NCI-H1436 (cell line): ENCODE data around the gene CDKAL1.

ENCODE experiments used
- DNase-seq: peaks from one replicate; lab custom pipeline; 2025; lab: John Stamatoyannopoulos, UW

CDKAL1 gene

DNA sequence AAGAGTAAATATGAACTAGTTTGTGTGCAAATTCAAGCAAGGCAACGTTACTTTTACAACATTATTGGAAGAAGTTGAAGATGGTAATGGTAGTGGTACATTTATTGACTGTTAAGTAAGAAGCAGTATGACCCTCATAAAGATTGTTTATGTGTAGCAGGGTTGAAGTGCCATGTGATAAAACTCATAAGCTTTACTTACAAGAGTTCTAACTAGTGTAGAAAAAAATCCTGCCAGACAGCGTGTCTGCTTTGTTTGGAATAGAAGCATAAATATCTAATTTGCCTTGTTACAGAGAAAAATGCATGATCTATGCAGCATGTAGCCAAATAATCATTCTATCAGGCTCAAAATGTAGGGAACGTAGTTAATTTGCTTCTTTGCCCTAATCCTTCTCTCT, 608.5 kb downstream of the CDKAL1 start:
- DNase-seq, result no peak

GRCh38 chr6:21143645-21144044, 609.4 kb downstream of the CDKAL1 start:
- DNase-seq, result no peak

DNA sequence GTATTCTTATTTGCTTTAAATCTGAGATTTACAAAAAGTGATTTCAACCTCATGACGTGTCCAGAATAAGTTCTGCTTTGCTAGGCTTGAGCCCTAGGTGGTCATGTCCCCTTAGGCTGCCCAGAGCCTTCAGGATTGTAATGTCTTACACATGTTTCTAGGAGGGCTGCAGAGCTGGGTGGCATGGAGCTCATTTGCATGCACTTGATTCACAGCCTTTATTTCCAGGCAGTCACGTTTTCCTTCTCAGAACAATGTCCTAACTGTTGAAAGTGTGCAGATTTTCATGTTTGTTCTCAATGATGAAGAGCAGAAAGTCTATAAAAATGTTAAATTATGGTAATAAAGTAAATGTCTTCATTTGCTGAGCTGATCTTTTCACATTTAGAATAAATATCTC, 610.7 kb downstream of the CDKAL1 start:
- no peak for DNase-seq

GRCh38 chr6:21147995-21148394, 613.7 kb downstream of the CDKAL1 start:
- no peak for DNase-seq

DNA sequence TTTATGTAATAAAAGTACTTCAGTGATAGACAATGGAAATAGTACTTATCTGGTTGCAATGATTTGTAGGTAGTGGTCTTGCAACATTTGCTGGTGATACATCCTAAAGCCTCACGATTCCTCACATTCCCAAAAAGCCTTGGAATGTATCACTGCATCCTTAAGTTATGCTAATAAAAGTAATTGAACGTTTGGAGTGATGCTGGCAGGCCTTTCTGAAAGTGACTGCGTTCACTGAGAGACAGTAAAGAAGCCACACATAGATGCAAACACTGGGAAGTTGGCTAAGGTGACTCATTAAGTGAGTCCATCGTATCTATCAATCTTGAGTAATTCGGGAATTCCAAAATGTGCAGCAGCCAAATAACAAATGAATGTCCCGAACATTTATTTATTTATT, 615.2 kb downstream of the CDKAL1 start:
- no peak for DNase-seq

DNA sequence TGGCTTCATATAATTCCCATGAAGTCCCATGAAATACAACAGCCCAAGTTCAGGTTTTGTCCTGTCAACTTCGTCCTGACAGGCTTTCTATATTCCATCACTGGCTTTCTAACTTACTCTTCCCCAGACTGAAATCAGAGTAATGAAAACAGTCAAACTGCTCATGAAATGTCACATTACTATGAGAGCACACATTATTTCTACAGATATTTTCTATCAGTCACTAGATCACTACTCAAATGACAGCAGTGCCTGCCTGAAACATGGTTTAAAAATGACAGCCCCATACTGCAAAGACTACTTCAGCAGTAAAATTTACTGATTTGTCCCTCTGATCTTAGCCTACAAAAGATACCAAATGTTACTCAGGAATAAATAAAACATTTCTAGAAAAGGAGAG, 616.4 kb downstream of the CDKAL1 start:
- DNase-seq, result no peak

GRCh38 chr6:21151119-21151518, 616.9 kb downstream of the CDKAL1 start:
- no peak for DNase-seq

DNA sequence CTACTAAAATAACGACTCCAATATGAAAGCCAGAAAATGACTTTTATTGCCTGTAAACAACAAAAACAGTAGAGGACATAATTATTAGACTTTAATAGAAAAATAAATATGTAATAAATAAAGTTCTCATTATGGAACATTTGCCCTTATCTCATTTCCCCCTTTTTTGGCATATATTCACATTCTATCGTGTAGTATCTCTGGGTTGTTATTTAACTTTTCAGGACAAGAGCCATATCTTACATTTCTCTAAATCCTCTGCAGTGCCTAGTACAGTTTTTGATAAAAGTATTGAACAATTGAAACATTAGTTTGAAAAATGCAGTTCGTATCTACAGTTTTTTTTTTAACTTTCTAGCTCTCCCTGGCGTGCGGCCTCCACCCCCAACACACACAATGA, 617.3 kb downstream of the CDKAL1 start:
- no peak for DNase-seq

- DNase-seq, result no peak
Measured at GRCh38 chr6:21157186-21157929, 623.1 kb downstream of the CDKAL1 start.

GRCh38 chr6:21158149-21158548, 623.9 kb downstream of the CDKAL1 start:
- DNase-seq, result no peak

DNA sequence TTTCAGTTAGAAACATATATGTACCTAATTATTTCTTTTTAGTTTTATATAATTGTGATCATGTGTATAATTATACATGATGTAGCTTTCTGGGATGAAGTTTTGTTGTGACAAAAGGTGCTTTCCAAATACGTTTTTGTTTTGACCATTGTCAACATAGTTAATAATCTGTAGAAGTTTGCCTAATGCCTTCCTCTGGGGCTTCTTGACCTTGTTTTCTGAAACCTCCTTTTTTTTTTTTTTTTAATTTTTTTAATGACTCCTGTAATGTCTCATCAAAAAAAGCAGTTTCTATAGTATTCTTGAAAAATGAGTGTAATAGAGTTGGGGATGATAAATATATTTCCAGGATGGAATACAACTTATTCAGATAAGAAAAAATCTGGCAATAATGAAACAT, 624.6 kb downstream of the CDKAL1 start:
- DNase-seq, result no peak

- no peak for DNase-seq
Measured at GRCh38 chr6:21159465-21159864, 625.2 kb downstream of the CDKAL1 start.

GRCh38 chr6:21161707-21162106, 627.5 kb downstream of the CDKAL1 start:
- DNase-seq, result no peak

- no peak for DNase-seq
Measured at GRCh38 chr6:21163110-21163837, 629.0 kb downstream of the CDKAL1 start.

DNA sequence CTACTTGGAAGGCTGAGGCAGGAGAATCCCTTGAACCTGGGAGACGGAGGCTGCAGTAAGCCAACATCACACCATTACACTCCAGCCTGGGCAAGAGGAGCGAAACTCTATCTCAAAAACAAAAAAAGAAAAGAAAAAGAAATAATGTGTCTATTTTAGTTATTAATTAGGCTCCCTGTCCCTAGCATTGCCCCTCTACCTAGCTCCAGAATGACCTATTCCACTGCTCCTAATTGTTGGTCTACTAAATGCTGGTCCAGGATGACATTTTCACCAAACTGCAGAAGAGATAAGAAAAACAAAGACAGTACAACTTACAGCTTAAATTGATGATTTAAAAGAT, 629.6 kb downstream of the CDKAL1 start:
- no peak for DNase-seq

DNA sequence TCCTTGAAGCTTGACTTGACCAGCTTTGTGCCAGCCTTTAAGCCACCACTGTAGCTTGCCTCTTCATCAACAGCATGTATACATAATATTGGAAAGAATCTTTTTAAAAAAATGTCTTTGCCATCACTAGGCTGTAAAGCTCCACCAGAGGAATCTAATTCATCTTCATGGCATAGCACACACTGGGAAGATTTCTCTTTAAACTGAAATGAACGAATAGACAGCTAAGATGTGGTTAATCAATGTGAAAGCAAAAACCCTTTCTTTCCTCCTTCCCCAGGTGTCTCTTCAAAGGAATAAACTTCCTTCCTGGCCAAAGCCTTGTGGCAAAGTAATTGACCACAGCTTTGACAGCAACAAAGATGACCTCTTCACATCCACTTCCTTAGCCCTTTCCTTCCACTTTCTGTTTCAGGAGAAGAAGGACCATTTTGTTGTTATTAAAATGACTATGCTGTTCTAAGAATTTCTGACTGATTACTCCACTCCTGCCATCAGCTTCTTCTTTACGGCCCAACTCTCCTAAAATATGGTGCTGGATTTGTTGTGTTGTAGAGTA, 630.6 kb downstream of the CDKAL1 start:
- no peak for DNase-seq

DNA sequence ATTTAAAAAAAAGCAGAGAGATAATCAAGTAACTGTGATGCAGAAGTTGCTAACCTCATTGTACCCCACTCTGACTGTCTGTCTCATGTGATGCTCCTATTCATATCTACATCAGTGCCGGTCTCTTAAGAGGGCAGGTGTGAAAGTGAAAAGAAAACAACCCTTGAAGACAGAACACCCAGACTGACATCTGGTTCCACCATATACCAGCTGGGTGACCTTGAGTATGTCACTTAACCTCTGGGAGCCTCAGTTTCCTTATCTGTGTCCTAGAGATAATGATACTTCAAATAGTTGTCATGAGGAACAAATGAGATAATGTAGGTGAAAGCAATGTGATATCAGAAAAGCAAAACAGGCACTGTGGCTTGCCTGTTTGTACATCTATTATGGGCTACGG, 632.5 kb downstream of the CDKAL1 start:
- no peak for DNase-seq

- no peak for DNase-seq
Measured at GRCh38 chr6:21167790-21168189, 633.5 kb downstream of the CDKAL1 start.

- no peak for DNase-seq
Measured at GRCh38 chr6:21171801-21172200, 637.5 kb downstream of the CDKAL1 start.

- no peak for DNase-seq
Measured at GRCh38 chr6:21173031-21173430, 638.8 kb downstream of the CDKAL1 start.

- no peak for DNase-seq
Measured at GRCh38 chr6:21173678-21174077, 639.4 kb downstream of the CDKAL1 start.

GRCh38 chr6:21176197-21176596, 641.9 kb downstream of the CDKAL1 start:
- DNase-seq, result no peak

- no peak for DNase-seq
Measured at GRCh38 chr6:21180155-21180554, 645.9 kb downstream of the CDKAL1 start.
